Measurements from ENCODE around the gene SYT2.

- TF ChIP-seq CTCF (IDR thresholded peaks at IDR 0.05) (no peak), POLR2A (IDR thresholded peaks at IDR 0.05) (no peak)
Measured at GRCh38 chr1:202679406-202680177, 30.7 kb downstream of the SYT2 start.

All from heart left ventricle (tissue), 13 donors.